Smooth muscle cell (in vitro differentiated cells): ENCODE data around the gene TFB2M. TPM values are rescaled to one million over a fixed set of nuclear protein-coding genes. Genes with fewer than 3 reads are reported as not detected.
"Not testable (repeated sequence)": the region's sequence is repeated elsewhere in the genome, so short reads cannot be mapped to it uniquely, and the experiment has no call there.

Experiments
- DNase-seq: peaks from one replicate; lab custom pipeline; 2025; ENCODE audit not compliant: unreplicated experiment; lab: John Stamatoyannopoulos, UW
- H2AFZ ChIP-seq: fragments of 200-600 bp; sonication (generic); 2 replicates; pipeline ENCODE4 v1.6.0; 2016; ENCODE audit warnings: antibody characterized with exemption, low read depth, mild to moderate bottlenecking
- H3F3A ChIP-seq: fragments of 200-600 bp; sonication (generic); 2 replicates; pipeline ENCODE4 v1.6.0; 2017; ENCODE audit warnings: antibody characterized with exemption, low read depth
- H3K27ac ChIP-seq: fragments of 200-600 bp; sonication (generic); 2 replicates; pipeline ENCODE4 v1.5.1; 2016; ENCODE audit warnings: low read depth, mild to moderate bottlenecking
- H3K27me3 ChIP-seq: fragments of 200-600 bp; sonication (generic); 2 replicates; pipeline ENCODE4 v1.6.1; 2016; ENCODE audit warnings: low read depth, mild to moderate bottlenecking
- H3K36me3 ChIP-seq: fragments of 200-600 bp; sonication (generic); 2 replicates; pipeline ENCODE4 v1.5.1; 2016; ENCODE audit warnings: low read depth
- H3K4me1 ChIP-seq: fragments of 200-600 bp; sonication (generic); 2 replicates; pipeline ENCODE4 v1.5.1; 2016; ENCODE audit warnings: low read depth
- H3K4me2 ChIP-seq: fragments of 200-600 bp; sonication (generic); 2 replicates; pipeline ENCODE4 v1.6.0; 2016; ENCODE audit warnings: mild to moderate bottlenecking
- H3K4me3 ChIP-seq: fragments of 200-600 bp; sonication (generic); 2 replicates; pipeline ENCODE4 v1.5.1; 2016; ENCODE audit warnings: mild to moderate bottlenecking
- H3K79me2 ChIP-seq: fragments of 200-600 bp; sonication (generic); 2 replicates; pipeline ENCODE4 v1.6.0; 2016; ENCODE audit warnings: low read depth, mild to moderate bottlenecking
- H3K9ac ChIP-seq: fragments of 200-600 bp; sonication (generic); 2 replicates; pipeline ENCODE4 v1.6.0; 2016; ENCODE audit warnings: low read depth
- H3K9me3 ChIP-seq: fragments of 200-600 bp; sonication (generic); replicated peaks from 2 replicates; pipeline ENCODE4 v1.5.1; 2016; ENCODE audit warnings: low read depth
- H4K20me1 ChIP-seq: fragments of 200-600 bp; sonication (generic); 2 replicates; pipeline ENCODE4 v1.6.0; 2016; ENCODE audit warnings: low read depth
- CTCF ChIP-seq: fragments of 200-600 bp; sonication (generic); IDR thresholded peaks from 2 replicates; pipeline ENCODE4 v1.5.1; 2017; ENCODE audit warnings: borderline replicate concordance, mild to moderate bottlenecking, antibody characterized with exemption; ENCODE audit not compliant: insufficient read depth, poor library complexity, severe bottlenecking
- WGBS: methylation state at CpG from one replicate; pipeline ENCODE4 v1.1.7; 2016; ENCODE audit warnings: low lambda C conversion rate; 5-methylcytosine and 5-hydroxymethylcytosine counted together
- polyA plus RNA-seq: library from polyadenylated mRNA; unstranded; fragments of >200 nt; fragmentation: Nextera tagmentation; extraction: Ambion mirVana; gene quantifications from 2 replicates; pipeline ENCODE4 v1.2.1, GENCODE V29; 2016
- total RNA-seq: library from RNA; depleted of rRNA; stranded (reverse); fragments of >200 nt; gene quantifications from 2 replicates; pipeline ENCODE4 v1.2.3, GENCODE V29; 2014

The TFB2M gene
- total and polyA plus RNA-seq, 2 experiments from 2014 or later: 15.0 to 24.0 TPM

- no peaks in the 10 kb centered on the region for H3K9me3 ChIP-seq
- peak overlapping the region; percentile 83 for H3K27ac ChIP-seq
- no peaks in the 10 kb centered on the region for H3K27me3 ChIP-seq
- 55% methylated on average over 33 of the region's 33 CpGs for WGBS
- peaks cover 56% of the 10 kb centered on the region for H3K79me2 ChIP-seq
- peak overlapping the region; percentile 83 for H3K9ac ChIP-seq
- no peaks in the 10 kb centered on the region for H3K36me3 ChIP-seq
- H4K20me1 ChIP-seq: peaks cover 6% of the 10 kb centered on the region
- peak overlapping the region; percentile 94 for H3K4me2 ChIP-seq
- no peak for DNase-seq
- peaks cover 19% of the 10 kb centered on the region for H3K4me1 ChIP-seq
- no peaks in the 10 kb centered on the region for H3F3A ChIP-seq
- no peak for TF ChIP-seq CTCF
- H2AFZ ChIP-seq: peak overlapping the region; percentile 67
- peak overlapping the region; percentile 79 for H3K4me3 ChIP-seq
Measured at GRCh38 chr1:246564839-246565750, 966 bp downstream of the TFB2M start.

- not testable (repeated sequence) for H3K27me3 ChIP-seq, H3K36me3 ChIP-seq, H3F3A ChIP-seq, H3K4me3 ChIP-seq, H2AFZ ChIP-seq, DNase-seq, H3K9me3 ChIP-seq, H4K20me1 ChIP-seq, H3K27ac ChIP-seq, H3K9ac ChIP-seq, H3K4me2 ChIP-seq
- 90% methylated on average over 10 of the region's 10 CpGs for WGBS
- Histone ChIP-seq H3K4me1 (peaks cover 11% of the 10 kb centered on the region), H3K79me2 (peaks cover 53% of the 10 kb centered on the region)
Measured at GRCh38 chr1:246560833-246561232, 5.2 kb downstream of the TFB2M start.

DNA sequence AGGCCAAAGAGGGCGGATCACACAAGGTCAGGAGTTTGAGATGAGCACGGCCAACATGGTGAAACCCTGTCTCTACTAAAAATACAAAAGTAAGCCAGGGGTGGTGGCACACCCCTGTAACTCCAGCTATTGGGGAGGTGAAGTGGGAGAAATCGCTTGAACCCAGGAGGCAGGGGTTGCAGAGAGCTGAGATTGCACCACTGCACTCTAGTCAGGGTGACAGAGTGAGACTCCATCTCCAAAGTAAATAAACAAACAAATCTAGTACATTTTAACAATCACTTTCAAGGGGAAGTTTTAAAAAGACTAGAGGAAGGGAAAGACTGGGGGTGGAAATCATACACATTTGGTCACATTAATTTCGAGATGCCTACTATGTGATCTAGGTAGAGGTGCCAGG, 6.8 kb downstream of the TFB2M start:
- no peak overlapping the region for H2AFZ ChIP-seq
- H3K9me3 ChIP-seq: no peaks in the 10 kb centered on the region
- H3K4me2 ChIP-seq: no peak overlapping the region
- no peaks in the 10 kb centered on the region for H3K27me3 ChIP-seq
- H3K27ac ChIP-seq: no peak overlapping the region
- H3K4me3 ChIP-seq: no peak overlapping the region
- no peaks in the 10 kb centered on the region for H3F3A ChIP-seq
- peaks cover 22% of the 10 kb centered on the region for H3K36me3 ChIP-seq
- no peak for DNase-seq
- H4K20me1 ChIP-seq: peaks cover 6% of the 10 kb centered on the region
- 97% methylated on average over 4 of the region's 4 CpGs for WGBS
- H3K9ac ChIP-seq: no peak overlapping the region
- H3K4me1 ChIP-seq: peaks cover under 1% of the 10 kb centered on the region
- H3K79me2 ChIP-seq: peaks cover 48% of the 10 kb centered on the region
- no peak for TF ChIP-seq CTCF

DNA sequence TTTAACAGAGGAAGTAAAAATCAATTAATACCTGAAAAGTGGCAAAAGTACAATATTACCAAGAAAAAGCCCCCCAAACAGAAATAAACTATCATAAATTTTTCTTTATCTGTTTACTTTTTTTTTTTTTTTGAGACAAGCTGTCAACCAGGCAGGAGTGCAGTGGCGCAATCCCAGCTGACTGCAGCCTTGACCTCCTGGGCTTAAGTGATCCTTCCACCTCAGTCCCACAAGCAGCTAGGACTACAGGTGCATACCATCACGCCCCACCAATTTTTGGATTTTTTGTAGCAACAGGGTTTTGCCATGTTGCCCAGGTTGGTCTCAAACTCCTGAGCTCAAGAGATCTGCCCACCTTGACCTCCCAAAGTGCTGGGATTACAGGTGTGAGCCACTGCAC, 8.0 kb downstream of the TFB2M start:
- no peaks in the 10 kb centered on the region for H3K9me3 ChIP-seq
- 100% methylated on average over 2 of the region's 2 CpGs for WGBS
- no peak overlapping the region for H2AFZ ChIP-seq
- no peak for TF ChIP-seq CTCF
- H3K79me2 ChIP-seq: peaks cover 39% of the 10 kb centered on the region
- no peak overlapping the region for H3K27ac ChIP-seq
- peaks cover 22% of the 10 kb centered on the region for H3K36me3 ChIP-seq
- H3K9ac ChIP-seq: no peak overlapping the region
- H3F3A ChIP-seq: no peaks in the 10 kb centered on the region
- no peak overlapping the region for H3K4me3 ChIP-seq
- no peaks in the 10 kb centered on the region for H3K4me1 ChIP-seq
- DNase-seq: no peak
- H4K20me1 ChIP-seq: peaks cover 6% of the 10 kb centered on the region
- H3K4me2 ChIP-seq: no peak overlapping the region
- no peaks in the 10 kb centered on the region for H3K27me3 ChIP-seq
